SK-N-SH (cell line): ENCODE results near the gene ACIN1.
A peak's percentile ranks its signal among the peaks of the same experiment; 100 is the strongest.

Experiments
- CHD2 ChIP-seq: fragments of 150-350 bp; IDR thresholded peaks from 2 replicates; pipeline ENCODE4 v1.6.1; 2018; ENCODE audit warnings: low read length; ENCODE audit not compliant: partially characterized antibody
- EP300 ChIP-seq, 2 experiments: IDR thresholded peaks; 2 replicates each; pipeline versions ENCODE4 v1.4.0 to v1.6.1; 2012; ENCODE audit warnings: borderline replicate concordance in 1 of 2, low read depth in 1 of 2, low read length in 1 of 2
- FOXJ3 ChIP-seq: sonication (generic); formaldehyde crosslinking; IDR thresholded peaks from 2 replicates; pipeline ENCODE4 v1.5.1; 2020; ENCODE audit warnings: mild to moderate bottlenecking, missing genetic modification reagents
- GATA2 ChIP-seq: sonication (generic); formaldehyde crosslinking; IDR thresholded peaks from 2 replicates; pipeline ENCODE4 v1.5.0; 2020; ENCODE audit warnings: mild to moderate bottlenecking, missing genetic modification reagents
- MXI1 ChIP-seq: IDR thresholded peaks from 2 replicates; pipeline ENCODE4 v1.6.1; 2012; ENCODE audit warnings: mild to moderate bottlenecking, low read depth, low read length, improper control_type of control experiment
- NRF1 ChIP-seq: IDR thresholded peaks from 2 replicates; pipeline ENCODE4 v1.6.1; 2012; ENCODE audit warnings: low read depth, mild to moderate bottlenecking, low read length
- RAD21 ChIP-seq: IDR thresholded peaks from 2 replicates; pipeline ENCODE4 v1.6.1; 2012; ENCODE audit warnings: mild to moderate bottlenecking, low read length
- RCOR1 ChIP-seq: fragments of 150-350 bp; IDR thresholded peaks from 2 replicates; pipeline ENCODE4 v1.6.1; 2017; ENCODE audit warnings: antibody characterized with exemption, low read length
- SMC3 ChIP-seq: IDR thresholded peaks from 2 replicates; pipeline ENCODE4 v1.6.1; 2012; ENCODE audit warnings: low read depth, low read length, improper control_type of control experiment
- TAF1 ChIP-seq: IDR thresholded peaks from 2 replicates; pipeline ENCODE4 v1.6.1; 2012; ENCODE audit warnings: low read depth, mild to moderate bottlenecking, low read length, moderate library complexity, borderline replicate concordance
- TF ChIP-seq, protein P1 (sequence below): fragments of 200-600 bp; sonication (generic); IDR thresholded peaks from 2 replicates; pipeline ENCODE4 v1.6.1; 2017; ENCODE audit warnings: antibody characterized with exemption, mild to moderate bottlenecking, moderate library complexity
- TF ChIP-seq, protein P2 (sequence below): IDR thresholded peaks from 2 replicates; pipeline ENCODE4 v1.6.1; 2012; ENCODE audit warnings: mild to moderate bottlenecking, low read depth, low read length, moderate library complexity
- TF ChIP-seq, protein P3 (sequence below): fragments of 150-350 bp; IDR thresholded peaks from 2 replicates; pipeline ENCODE4 v1.6.1; 2017; ENCODE audit warnings: antibody characterized with exemption, low read length, low read depth, borderline replicate concordance

DNA sequence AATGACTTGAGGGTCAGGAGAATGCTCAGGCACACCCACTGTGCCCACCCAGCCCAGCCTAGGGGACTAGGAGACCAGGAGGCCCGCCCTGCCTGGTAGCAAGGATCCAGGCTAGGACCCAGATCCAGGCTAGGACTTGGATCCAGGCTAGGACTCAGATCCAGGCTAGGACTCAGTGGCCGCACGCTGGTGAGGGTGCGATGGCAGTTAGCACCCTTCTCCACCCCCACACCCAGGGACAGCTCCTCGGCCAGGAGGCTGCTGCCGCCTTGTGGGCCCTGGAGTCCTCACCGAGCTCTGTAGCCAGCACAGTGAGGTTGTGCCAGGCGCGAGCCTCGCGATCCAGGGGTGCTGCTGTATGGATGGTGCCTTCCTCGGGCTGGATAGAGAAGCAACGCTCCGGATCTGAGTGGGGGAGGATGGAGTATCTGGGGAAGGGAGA is 42.7 kb downstream of the ACIN1 start:
- TF ChIP-seq, protein P1, sequence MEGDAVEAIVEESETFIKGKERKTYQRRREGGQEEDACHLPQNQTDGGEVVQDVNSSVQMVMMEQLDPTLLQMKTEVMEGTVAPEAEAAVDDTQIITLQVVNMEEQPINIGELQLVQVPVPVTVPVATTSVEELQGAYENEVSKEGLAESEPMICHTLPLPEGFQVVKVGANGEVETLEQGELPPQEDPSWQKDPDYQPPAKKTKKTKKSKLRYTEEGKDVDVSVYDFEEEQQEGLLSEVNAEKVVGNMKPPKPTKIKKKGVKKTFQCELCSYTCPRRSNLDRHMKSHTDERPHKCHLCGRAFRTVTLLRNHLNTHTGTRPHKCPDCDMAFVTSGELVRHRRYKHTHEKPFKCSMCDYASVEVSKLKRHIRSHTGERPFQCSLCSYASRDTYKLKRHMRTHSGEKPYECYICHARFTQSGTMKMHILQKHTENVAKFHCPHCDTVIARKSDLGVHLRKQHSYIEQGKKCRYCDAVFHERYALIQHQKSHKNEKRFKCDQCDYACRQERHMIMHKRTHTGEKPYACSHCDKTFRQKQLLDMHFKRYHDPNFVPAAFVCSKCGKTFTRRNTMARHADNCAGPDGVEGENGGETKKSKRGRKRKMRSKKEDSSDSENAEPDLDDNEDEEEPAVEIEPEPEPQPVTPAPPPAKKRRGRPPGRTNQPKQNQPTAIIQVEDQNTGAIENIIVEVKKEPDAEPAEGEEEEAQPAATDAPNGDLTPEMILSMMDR, result 0 out of 2 replicates have a peak, but pooled peaks have one; percentile 17
- TF ChIP-seq SMC3 (0 out of 2 replicates have a peak, but pooled peaks have one; percentile 4), RCOR1 (no peak), FOXJ3 (no peak), CHD2 (no peak), RAD21 (peak; percentile 33; the same call in 1 of the 2 replicates), TAF1 (no peak), MXI1 (no peak), NRF1 (no peak), EP300 (IDR thresholded peaks at IDR 0.05; ENCODE audit: borderline replicate concordance in 1 of 2, low read depth in 1 of 2, low read length in 1 of 2) (no peak), GATA2 (no peak)
- TF ChIP-seq, protein P2, sequence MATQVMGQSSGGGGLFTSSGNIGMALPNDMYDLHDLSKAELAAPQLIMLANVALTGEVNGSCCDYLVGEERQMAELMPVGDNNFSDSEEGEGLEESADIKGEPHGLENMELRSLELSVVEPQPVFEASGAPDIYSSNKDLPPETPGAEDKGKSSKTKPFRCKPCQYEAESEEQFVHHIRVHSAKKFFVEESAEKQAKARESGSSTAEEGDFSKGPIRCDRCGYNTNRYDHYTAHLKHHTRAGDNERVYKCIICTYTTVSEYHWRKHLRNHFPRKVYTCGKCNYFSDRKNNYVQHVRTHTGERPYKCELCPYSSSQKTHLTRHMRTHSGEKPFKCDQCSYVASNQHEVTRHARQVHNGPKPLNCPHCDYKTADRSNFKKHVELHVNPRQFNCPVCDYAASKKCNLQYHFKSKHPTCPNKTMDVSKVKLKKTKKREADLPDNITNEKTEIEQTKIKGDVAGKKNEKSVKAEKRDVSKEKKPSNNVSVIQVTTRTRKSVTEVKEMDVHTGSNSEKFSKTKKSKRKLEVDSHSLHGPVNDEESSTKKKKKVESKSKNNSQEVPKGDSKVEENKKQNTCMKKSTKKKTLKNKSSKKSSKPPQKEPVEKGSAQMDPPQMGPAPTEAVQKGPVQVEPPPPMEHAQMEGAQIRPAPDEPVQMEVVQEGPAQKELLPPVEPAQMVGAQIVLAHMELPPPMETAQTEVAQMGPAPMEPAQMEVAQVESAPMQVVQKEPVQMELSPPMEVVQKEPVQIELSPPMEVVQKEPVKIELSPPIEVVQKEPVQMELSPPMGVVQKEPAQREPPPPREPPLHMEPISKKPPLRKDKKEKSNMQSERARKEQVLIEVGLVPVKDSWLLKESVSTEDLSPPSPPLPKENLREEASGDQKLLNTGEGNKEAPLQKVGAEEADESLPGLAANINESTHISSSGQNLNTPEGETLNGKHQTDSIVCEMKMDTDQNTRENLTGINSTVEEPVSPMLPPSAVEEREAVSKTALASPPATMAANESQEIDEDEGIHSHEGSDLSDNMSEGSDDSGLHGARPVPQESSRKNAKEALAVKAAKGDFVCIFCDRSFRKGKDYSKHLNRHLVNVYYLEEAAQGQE, result no peak
- TF ChIP-seq, protein P3, sequence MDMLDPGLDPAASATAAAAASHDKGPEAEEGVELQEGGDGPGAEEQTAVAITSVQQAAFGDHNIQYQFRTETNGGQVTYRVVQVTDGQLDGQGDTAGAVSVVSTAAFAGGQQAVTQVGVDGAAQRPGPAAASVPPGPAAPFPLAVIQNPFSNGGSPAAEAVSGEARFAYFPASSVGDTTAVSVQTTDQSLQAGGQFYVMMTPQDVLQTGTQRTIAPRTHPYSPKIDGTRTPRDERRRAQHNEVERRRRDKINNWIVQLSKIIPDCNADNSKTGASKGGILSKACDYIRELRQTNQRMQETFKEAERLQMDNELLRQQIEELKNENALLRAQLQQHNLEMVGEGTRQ, result no peak
